Measurements from ENCODE around the gene RIPOR2.
"Not testable (repeated sequence)": the region's sequence is repeated elsewhere in the genome, so short reads cannot be mapped to it uniquely, and the experiment has no call there.

RIPOR2 gene

DNA sequence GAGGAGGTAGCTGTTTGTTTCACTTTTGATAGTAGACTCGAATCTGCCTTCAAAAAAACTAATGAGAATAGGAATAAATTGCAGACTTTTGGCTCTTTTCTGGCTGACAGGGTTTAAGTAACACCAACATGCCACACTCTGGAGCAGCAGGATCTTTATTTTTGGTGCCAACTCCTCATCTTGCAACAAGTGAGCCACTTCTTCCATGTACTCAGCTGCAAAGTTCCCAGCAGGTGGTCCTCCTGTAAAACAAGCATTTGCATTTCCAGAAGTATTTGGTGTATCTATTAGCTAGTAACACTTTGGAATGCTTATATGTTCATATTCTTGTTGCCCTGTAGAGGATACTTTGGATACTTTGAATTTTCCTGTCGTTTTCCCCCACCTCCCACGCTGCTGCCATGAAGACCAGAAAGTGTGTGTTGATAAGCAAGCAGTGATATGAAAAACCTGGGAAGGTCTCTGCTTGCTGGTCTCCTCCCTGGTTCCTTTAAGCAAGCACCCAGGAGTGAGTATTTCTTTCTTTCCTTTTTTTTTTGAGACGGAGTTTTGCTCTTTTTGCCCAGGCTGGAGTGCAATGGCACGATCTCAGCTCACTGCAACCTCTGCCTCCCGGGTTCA lies 138.1 kb downstream of the RIPOR2 start:
- no peak for DNase-seq

DNA sequence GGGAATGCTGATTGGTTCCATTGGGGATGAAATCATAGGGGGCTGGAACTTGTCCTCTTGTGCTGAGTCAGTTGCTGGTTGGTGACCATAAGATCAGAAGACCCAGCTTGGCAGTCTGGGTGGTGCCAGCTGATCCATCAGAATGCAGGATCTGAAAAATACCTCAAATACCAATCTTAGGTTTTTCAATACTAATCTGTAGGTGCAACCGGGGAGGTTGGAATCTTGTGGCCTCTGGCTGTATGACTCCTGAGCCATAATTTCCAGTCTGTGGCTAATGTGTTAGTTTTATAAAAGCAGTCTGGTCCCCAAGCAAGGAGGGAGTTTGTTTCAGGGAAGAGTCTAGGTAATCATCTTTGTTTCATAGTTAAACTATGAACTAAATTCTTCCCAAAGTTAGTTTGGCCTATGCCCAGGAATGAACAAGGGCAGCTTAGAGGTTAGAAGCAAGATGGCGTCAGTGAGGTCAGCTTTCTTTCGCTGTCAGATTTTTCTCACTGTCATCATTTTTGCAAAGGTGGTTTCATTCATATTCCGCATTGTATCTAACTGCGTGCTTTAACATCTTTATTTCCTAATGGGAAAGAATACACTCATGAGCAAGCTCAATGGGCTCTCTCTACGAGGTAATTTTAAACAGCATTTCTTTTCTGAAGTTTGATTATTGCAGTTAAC lies 139.0 kb downstream of the RIPOR2 start:
- no peak for DNase-seq

DNA sequence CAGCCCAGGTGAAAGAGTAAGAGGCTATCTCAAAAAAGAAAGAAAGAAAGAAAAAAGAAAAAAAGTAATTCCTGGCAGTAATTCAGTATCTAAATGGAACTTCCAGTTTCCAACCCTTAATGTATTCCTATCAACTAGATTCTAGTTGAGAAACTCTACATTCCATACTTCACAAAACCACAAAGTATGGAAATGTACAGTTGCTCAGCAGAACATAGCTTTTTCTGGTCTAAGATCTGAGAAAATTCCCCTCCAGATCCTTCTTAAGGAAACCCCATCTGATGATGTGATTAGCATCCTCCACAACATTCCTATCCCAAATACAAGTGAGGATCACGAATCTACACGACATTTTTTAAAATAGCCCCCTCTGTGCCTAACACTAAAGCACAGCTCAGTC lies 140.7 kb downstream of the RIPOR2 start:
- DNase-seq = no peak

DNA sequence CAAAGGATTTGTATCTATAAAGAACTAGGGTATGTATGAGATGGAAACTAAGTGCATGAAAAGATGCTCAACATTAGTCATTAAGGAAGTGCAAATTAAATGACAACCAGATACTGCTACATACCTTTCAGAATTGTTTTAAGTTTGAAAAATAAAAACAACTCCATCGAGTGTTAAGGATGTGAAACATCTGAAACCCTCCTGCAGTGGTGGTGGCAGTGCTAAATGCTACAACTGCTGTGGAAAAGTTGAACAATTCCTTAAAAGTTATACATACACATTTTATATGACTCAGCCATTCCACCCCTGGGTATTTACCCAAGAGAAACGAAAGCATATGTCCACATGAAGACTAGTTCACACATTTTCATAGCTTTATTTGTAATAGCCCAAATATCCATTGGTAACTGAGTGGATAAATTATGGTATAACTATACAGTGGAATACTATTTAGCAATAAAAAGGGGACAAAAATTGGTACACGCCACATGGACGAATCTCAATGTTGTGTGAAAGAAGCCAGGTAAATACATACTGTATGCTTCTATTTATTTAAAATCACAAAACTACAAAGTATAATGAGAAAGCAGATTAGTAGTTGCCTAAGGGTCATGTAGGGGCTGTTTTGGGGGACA lies 147.6 kb downstream of the RIPOR2 start:
- no peak for DNase-seq

DNA sequence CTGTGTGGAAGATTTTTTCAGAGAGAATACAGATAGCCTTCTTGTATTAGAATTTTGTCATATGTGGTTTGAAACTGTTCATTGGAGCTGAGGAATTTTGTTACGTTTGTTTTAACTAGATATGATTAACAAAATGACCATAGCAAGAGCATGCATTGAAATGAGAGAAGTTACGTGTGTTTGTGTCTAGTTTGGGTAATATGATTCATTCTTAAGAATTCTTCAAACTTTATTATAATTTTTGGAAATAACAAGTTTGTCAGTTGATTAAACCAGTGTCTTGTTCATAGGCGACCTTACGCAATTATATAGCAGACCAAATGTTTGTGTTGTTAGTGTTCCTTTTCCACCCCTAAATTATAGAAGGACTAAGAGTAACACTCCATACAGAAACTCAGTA lies 155.6 kb downstream of the RIPOR2 start:
- no peak for DNase-seq

DNA sequence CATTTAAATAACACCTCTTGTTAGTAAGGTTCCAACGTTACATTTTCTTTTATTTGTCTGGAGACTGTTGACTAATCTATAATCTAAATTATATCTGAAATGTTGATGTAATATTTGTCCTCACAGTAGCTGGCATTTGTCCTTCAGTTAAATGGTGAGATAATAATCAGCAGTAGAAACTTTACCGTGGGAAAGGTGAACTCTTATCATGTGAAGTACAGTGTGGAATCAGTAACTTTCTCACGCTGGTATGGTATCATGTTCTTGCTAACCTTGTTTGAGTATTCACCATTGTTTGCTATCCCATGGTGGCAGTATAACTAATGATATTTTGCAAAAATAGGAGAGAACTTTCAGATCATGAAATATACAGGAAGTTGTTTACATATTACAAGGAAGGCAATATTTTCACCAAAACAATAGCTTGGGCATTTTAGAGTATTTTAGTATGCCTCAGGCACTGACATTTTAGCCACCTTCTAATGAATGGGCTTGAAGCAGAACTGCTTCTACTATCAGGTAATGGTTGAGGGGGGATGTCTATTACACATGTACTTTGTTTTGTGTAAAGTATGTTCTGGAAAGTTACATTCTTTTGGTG lies 156.2 kb downstream of the RIPOR2 start:
- DNase-seq = no peak

DNA sequence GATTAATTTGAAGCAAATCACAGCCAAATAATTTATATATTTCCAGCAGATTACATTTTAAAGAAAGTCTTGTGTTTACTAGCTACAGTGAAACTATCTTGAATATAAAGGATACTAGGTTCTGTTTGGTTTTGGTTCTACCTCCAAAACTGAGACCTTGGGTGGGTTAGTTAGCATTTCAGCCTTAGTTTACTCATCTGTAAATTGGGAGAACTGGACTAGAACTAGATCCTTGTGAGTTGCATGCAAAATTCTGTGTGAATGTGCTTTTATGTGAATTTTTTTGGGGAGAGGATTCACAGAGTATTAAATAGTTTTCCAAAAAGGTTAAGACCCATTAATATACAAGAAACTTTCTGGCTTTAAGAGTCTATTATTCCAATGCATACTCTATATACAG lies 156.9 kb downstream of the RIPOR2 start:
- DNase-seq = no peak

DNA sequence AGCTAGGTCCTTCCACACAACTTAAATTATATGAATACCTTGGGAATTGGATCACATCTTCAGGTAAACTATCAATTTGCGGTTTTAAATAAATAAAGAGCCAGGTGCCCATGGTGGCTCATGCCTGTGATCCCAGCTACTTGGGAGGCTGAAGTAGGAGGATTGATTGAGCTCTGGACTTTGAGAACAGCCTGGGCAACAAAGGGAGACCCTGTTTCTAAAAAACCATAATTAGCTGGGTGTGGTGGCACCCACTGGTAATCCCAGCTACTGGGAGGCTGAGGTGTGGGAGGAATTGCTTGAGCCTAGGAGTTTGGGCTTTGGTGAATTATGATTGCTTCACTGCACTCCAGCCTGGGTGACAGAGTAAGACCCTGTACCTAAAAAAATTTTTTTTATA lies 157.6 kb downstream of the RIPOR2 start:
- peak; percentile 50 for DNase-seq

DNA sequence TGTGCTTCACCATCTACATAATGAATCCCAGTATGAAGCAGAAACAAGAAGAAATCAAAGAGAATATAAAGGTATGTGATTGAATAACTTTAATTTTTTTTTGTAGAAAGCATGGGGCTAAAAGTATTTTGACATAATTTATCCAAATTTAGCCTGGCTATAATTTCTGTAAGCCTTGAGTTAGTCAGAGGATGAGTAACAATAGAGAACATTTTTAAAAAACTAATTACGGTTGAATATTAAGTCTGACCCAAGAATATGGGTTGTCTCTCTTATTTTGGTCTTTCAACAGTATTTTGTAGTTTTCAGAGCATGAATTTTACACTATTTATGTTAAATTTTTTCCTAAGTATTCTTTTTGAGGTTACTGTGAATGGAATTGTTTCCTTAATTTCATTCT lies 158.5 kb downstream of the RIPOR2 start:
- no peak for DNase-seq

DNA sequence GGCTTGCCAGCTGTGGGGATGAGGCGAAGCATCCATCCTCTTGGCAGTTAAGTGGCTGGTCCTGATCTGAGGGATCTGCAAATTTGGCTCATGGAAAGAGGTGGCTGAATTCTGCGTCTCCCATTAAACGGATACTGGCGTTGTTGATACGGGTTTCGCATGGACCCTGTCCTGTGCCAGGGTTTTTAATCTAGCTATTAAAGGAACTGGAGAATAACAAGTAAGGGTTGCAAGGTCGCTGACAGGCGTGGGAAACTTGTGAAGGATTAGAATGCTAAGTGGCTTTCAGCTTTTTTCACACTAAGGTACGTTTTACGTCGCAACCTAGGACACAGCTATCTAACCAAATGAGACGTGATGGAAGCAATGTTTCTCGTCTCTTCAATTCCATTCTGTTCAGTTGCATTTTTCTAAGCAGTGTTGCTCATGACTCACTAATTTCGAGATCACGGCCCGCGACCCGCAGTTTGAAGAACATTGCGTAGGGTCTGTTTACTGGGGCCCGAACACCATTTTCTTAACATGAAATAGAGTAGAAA lies 160.2 kb downstream of the RIPOR2 start:
- peak; percentile 68 for DNase-seq

DNA sequence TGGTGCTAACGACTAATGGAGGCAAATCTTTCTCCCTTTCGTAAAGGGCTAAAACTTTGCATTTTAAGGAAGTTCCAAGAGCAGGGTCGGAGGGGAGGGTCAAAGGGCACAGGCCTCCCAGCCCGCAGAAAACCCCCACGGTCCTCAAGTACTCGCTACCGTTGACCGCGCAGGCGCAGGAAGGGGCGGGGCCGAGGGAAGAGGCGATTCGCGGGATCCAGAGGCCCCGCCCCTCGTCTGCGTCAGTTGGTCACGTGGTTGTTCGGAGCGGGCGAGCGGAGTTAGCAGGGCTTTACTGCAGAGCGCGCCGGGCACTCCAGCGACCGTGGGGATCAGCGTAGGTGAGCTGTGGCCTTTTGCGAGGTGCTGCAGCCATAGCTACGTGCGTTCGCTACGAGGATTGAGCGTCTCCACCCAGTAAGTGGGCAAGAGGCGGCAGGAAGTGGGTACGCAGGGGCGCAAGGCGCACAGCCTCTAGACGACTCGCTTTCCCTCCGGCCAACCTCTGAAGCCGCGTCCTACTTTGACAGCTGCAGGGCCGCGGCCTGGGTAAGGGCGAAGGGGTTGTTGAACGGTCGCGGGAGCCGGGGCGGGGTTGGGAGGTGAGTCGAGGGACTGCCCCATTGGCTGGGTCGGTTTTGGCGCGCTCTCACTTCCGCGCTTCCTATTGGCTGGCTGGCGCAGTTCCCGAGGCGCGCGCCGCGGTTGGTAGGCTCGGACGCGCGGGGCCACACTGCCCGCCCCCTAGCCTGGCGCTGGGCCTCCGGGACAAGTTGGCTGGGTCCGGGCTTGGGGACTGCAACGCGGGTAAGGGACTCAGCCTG lies 160.9 kb downstream of the RIPOR2 start, which contains the start of gene GMNN:
Gene GMNN, plus strand, starts transcription at position 242 of the 824 bp plus-strand sequence. CDS start 2,310 bp downstream, outside the sequence.
- peak; percentile 99 for DNase-seq

DNA sequence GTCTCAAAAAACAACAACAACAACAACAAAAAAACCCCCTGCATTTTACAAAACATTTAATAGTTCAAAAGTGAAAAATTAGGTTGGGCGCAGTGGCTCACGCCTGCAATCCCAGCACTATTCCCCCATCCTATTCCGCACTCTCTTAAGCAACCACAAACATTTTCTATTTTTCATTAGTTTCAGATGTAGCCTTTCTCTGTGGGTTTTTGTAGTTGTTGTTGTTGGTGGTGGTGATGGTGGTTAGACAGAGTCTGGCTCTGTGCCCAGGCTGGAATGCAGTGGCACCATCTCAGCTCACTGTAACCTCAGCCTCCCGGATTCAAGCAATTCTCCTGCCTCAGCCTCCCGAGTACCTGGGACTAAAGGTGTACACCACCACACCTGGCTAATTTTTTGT lies 167.4 kb downstream of the RIPOR2 start:
- DNase-seq = no peak

DNA sequence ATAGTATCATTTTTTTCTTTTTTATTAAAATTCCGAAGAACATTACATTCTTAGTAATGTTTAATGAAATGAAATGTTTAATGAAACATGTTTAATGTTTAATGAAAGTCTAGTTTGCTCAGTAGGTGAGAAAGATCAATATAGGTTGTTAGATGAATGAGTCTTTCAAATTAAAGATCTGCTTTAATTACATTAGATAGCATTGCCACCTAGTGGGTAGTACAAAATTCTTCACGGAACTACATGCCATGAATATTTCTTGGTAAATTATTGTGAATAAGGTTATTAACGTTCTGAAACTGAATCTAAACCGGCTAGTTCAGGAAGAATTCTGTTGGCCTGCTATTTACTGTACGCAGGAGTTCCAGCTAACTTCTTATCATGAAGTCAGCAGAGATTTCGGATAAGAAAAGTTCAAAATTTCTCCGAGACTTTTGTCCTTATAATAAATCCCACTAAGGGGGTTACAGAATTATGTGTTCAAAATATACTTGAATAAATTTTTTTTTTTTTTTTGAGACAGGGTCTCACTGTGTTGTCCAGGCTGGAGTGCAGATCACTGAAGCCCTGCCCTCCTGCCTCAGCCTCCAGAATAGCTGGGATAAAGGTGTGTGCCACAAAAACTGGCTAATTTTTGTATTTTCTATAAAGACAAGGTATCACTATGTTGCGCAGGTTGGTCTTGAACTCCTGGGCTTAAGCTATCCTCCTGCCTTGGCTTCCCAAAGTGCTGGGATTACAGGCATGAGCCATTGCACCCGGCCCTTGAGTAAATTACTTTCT lies 168.9 kb downstream of the RIPOR2 start:
- peak; percentile 61 for DNase-seq

DNA sequence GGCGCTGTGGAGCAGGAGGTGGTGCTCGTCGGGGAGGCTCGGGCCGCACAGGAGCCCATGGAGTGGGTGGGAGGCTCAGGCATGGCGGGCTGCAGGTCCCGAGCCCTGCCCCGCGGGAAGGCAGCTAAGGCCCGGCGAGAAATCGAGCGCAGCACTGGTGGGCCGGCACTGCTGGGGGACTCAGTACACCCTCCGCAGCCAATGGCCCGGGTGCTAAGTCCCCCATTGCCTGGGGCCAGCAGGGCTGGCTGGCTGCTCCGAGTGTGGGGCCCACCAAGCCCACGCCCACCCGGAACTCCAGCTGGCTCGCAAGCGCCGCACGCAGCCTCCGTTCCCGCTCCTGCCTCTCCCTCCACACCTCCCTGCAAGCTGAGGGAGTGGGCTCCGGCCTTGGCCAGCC lies 169.8 kb downstream of the RIPOR2 start:
- not testable (repeated sequence) for DNase-seq

DNA sequence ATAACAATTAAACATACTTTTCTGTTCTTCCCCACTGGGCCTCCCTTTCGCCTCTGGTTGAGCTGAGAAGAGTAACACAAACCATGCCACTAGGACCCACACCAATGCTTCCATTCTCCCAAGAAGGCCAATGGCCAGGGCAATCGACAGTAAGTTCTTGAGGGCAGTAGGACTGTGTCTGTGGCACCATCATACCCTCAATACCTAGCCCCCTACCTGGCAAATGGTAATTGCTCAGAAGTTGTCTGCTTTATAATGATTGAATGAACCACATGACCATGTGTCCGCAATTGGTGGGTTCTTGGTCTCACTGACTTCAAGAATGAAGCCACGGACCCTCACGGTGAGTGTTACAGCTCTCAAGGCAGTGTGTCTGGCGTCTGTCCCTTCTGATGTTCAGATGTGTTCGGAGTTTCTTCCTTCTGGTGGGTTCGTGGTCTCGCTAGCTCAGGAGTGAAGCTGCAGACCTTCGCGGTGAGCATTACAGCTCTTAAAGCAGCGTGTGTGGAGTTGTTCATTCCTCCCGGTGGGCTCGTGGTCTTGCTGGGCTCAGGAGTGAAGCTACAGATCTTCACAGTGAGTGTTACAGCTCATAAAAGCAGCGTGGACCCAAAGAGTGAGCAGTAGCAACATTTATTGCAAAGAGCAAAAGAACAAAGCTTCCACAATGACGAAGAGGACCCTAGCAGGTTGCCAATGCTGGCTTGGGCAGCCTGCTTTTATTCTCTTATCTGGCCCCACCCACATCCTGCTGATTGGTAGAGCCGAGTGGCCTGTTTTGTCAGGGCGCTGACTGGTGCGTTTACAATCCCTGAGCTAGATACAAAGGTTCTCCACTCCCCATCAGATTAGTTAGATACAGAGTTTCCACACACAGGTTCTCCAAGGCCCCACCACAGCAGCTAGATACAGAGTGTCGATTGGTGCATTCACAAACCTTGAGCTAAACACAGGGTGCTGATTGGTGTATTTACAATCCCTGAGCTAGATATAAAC lies 170.6 kb downstream of the RIPOR2 start:
- DNase-seq = not testable (repeated sequence)

DNA sequence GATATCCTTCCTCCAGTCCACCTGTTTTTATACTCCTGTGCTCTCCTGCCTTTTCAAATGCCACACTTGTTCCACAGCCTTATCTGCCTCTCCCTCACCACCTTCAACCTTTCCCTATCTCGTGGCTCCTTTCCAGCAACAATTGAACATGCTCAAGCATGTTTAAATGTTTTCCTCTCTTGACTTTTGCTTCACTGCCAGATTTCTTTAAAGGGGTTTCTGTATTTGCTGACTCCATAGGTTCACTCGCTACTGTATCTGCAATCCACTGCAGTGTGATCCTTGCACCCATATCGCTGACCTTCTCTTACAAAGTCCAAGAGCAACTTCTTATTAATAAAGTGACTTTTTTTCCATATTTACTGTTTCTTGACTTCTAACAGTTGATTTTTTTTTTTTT lies 172.2 kb downstream of the RIPOR2 start:
- DNase-seq = no peak

DNA sequence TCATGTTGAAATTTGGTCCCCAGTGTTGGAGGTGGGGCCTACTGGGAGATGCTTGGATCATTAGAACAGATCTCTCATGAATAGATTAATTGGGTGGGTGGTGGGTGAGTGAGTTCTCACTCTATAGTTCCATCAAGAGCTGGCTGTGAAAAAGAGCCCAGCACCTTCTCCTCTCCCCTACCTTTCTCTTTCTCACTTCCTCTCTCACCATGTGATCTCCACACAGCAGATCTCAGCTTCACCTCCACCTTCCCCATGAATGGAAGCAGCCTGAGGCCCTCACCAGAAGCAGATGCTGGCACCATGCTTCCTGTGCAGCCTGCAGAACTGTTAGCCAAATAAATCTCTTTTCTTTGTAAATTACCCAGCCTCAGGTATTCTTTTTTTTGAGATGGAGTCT lies 173.9 kb downstream of the RIPOR2 start:
- no peak for DNase-seq

DNA sequence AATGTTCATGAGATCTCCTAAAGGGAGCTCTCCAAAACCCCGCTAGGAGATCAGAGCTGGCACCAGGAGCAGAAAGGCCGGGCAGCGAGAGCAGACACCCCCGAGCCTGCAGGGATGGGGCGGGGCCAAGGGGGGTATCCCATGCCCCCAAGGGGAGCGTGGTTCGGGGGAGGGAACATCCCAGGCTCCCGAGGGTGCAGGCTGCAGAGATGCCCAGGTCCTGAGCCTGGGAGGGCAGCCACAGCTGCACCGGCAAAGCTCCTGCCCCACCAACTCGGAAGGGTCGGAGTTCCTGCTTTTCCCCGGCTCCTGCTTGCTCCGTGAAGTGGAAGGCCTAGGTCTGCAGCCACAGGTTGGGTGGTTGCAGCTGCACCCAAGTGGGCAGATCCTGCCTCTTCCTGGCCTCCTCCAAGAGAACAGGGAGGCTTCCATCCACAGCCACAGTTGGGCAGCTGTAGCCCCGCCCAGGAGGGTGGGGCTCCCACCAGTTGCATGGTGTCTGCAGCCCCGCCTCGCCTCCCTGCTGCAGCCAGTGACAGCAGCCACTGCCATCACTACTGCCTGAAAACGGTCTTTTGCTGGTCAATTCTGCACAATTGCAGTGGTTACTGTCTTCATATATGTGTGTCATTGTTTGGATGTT lies 174.4 kb downstream of the RIPOR2 start:
- peak; percentile 32 for DNase-seq

DNA sequence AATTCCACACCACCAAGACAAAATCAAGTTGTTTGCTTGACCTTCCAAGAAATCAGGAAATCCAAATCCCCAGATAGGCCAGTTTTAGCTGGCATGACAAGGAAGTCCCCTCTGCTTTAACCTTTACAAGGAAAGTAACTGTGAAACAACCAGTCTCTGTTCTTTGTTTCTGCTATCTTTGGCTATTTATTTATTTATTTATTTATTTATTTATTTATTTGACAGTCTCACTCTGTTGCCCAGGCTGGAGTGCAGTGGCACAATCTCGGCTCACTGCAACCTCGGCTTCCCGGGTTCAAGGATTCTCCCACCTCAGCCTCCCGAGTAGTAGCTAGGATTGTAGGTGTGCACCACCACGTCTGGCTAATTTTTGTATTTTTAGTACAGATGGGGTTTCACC lies 175.6 kb downstream of the RIPOR2 start:
- no peak for DNase-seq

DNA sequence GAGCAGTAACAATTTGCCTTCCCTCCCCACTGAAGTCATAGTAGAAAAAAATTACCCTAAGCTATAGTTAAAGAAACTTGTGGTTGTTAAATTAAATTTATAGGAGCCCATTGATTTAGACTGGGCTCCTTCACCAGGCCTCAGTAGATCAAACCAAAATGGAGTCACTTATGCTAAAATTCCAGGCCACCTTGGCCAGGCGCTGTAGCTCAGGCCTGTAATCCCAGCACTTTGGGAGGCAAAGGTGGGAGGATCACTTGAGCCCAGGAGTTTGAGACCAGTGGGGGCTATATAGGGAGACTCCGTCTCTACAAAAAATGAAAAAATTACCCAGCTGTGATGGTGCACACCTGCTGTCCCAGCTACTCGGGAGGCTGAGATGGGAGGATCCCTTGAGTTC lies 176.0 kb downstream of the RIPOR2 start:
- DNase-seq = no peak

Measured in NCI-H69 (cell line).